HG03175 (cell line): ENCODE results near the gene BNC2.

Experiments
- ATAC-seq: cut with Tn5 transposase; IDR thresholded peaks from one replicate; pipeline ENCODE4 v1.9.1; 2021; ENCODE audit warnings: mild to moderate bottlenecking, moderate library complexity; ENCODE audit not compliant: unreplicated experiment

The BNC2 gene

GRCh38 chr9:16679327-16679821 is 191.1 kb downstream of the BNC2 start:
- ATAC-seq: no peak

GRCh38 chr9:16676519-16676918 is 194.0 kb downstream of the BNC2 start:
- ATAC-seq: no peak

GRCh38 chr9:16675131-16675530 is 195.3 kb downstream of the BNC2 start:
- ATAC-seq: no peak

GRCh38 chr9:16673171-16673570 is 197.3 kb downstream of the BNC2 start:
- ATAC-seq: no peak

- ATAC-seq: no peak
Measured at GRCh38 chr9:16672501-16672900, 198.0 kb downstream of the BNC2 start.

GRCh38 chr9:16671591-16672137 is 198.8 kb downstream of the BNC2 start:
- ATAC-seq: no peak

- ATAC-seq: no peak
Measured at GRCh38 chr9:16670791-16671190, 199.7 kb downstream of the BNC2 start.

GRCh38 chr9:16668734-16669295 is 201.7 kb downstream of the BNC2 start:
- no peak for ATAC-seq

GRCh38 chr9:16664211-16664610 is 206.3 kb downstream of the BNC2 start:
- ATAC-seq: no peak

GRCh38 chr9:16661816-16662215 is 208.7 kb downstream of the BNC2 start:
- no peak for ATAC-seq

GRCh38 chr9:16659096-16659495 is 211.4 kb downstream of the BNC2 start:
- ATAC-seq: no peak

- no peak for ATAC-seq
Measured at GRCh38 chr9:16656432-16657169, 213.9 kb downstream of the BNC2 start.

- no peak for ATAC-seq
Measured at GRCh38 chr9:16654596-16655126, 215.8 kb downstream of the BNC2 start.

GRCh38 chr9:16653491-16654399 is 216.7 kb downstream of the BNC2 start:
- no peak for ATAC-seq

- ATAC-seq: no peak
Measured at GRCh38 chr9:16652582-16652981, 217.9 kb downstream of the BNC2 start.

GRCh38 chr9:16651446-16651964 is 219.0 kb downstream of the BNC2 start:
- no peak for ATAC-seq

GRCh38 chr9:16645970-16646369 is 224.5 kb downstream of the BNC2 start:
- no peak for ATAC-seq

GRCh38 chr9:16642421-16643109 is 227.9 kb downstream of the BNC2 start:
- ATAC-seq: no peak

- ATAC-seq: no peak
Measured at GRCh38 chr9:16640649-16641048, 229.8 kb downstream of the BNC2 start.

GRCh38 chr9:16639644-16640043 is 230.8 kb downstream of the BNC2 start:
- no peak for ATAC-seq
